Spleen (tissue), 7 donors: Measurements from ENCODE around the gene COL9A1.

Experiments
- CTCF ChIP-seq, 11 experiments: fragments of 200-600 bp in 7 of 11; fragments of 450-650 bp in 4 of 11; sonication (generic) in 4 of 11; IDR thresholded peaks in 8 of 11; conservative IDR thresholded peaks in 3 of 11; 1 replicate in 7 of 11; 2 replicates in 4 of 11; pipeline versions ENCODE4 v1.4.0 to v1.8.0; 2016 to 2021; ENCODE audit warnings: antibody characterized with exemption in 11 of 11, inconsistent platforms in 4 of 11, mild to moderate bottlenecking in 1 of 11
- POLR2A ChIP-seq, 3 donors: fragments of 450-650 bp; IDR thresholded peaks; one replicate each; pipeline ENCODE4 v1.5.1; 2017; ENCODE audit warnings: antibody characterized with exemption in 3 of 3, mild to moderate bottlenecking in 1 of 3
- donor health status: DM: no; HTN: no; CAD: no; lungs with moderate emphysema.
- donor health status: DM: no; HTN: no; CAD: no.
- donor health status: DM: no; HTN: no; CAD: no.

GRCh38 chr6:70208235-70208790 lies 94.6 kb downstream of the COL9A1 start:
- TF ChIP-seq CTCF (IDR thresholded peaks at IDR 0.05 in 8 of 11, conservative IDR thresholded peaks at IDR 0.05 in 3 of 11), result no peak
- no peak for TF ChIP-seq POLR2A (IDR thresholded peaks at IDR 0.05)
